Measurements from ENCODE around the gene B3GALT2. TPM values are rescaled to one million over a fixed set of nuclear protein-coding genes. Genes with fewer than 3 reads are reported as not detected.

Gene B3GALT2
- total RNA-seq, 1 donor from 2014 or later: not detected

DNA sequence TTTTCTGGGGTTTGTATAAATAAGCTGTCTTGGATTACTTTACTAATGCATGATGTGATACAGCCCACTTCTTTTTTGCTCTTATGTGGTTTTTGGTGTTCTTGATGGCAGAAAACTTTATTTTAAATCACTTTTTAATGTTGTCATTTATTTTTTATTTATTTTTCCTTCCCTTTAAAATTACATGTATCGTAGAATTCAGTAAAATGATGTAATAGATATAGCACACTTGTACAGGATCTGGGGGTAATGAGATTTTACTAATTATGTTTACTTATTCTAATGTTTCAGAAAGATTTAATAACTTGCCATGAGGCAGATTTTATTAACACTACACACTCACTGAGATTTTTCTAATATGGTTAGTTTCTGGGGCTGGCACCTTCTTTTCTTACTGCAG lies 701 bp upstream of the B3GALT2 start:
- DNase-seq (ENCODE audit: low spot score in 2 of 2): no peak
- Histone ChIP-seq H3K9me3 (no peaks in the 10 kb centered on the region), H3K27me3 (no peaks in the 10 kb centered on the region), H3K4me3 (peak overlapping the region in 1 of 2 donors; percentile 54), H3K36me3 (no peaks in the 10 kb centered on the region), H3K4me1 (peaks cover 0 to 22% of the 10 kb centered on the region in 2 donors), H3K27ac (peak overlapping the region in 1 of 2 donors; percentile 49)
- TF ChIP-seq, protein P1, sequence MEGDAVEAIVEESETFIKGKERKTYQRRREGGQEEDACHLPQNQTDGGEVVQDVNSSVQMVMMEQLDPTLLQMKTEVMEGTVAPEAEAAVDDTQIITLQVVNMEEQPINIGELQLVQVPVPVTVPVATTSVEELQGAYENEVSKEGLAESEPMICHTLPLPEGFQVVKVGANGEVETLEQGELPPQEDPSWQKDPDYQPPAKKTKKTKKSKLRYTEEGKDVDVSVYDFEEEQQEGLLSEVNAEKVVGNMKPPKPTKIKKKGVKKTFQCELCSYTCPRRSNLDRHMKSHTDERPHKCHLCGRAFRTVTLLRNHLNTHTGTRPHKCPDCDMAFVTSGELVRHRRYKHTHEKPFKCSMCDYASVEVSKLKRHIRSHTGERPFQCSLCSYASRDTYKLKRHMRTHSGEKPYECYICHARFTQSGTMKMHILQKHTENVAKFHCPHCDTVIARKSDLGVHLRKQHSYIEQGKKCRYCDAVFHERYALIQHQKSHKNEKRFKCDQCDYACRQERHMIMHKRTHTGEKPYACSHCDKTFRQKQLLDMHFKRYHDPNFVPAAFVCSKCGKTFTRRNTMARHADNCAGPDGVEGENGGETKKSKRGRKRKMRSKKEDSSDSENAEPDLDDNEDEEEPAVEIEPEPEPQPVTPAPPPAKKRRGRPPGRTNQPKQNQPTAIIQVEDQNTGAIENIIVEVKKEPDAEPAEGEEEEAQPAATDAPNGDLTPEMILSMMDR (IDR thresholded peaks at IDR 0.05): no peak
- intact Hi-C loops (cut with DNase I): no loop called here

DNA sequence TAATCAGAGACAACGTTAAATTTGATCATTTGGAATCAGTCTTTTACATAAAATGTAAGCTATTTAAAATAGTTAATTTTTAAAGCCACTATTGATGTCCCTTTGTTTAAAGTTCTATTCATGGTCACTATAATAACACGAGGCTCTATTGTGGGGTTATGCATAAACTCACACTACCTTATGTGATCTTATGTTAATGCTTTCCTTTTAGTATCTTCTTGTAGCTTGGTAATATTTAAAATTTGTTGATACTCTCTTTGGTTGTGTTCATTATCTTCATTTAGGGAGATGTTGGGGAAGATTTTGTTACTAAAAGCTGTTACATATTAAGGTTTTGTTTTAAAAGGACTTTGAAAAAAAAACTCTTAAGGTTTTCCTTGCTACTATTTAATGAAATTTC lies 1.2 kb downstream of the B3GALT2 start:
- H3K27me3 ChIP-seq: no peaks in the 10 kb centered on the region
- TF ChIP-seq, protein P1 (IDR thresholded peaks at IDR 0.05): no peak
- H3K9me3 ChIP-seq: no peaks in the 10 kb centered on the region
- DNase-seq (ENCODE audit: low spot score in 2 of 2): no peak
- peaks cover 0 to 35% of the 10 kb centered on the region in 2 donors for H3K4me1 ChIP-seq
- H3K36me3 ChIP-seq: no peaks in the 10 kb centered on the region
- intact Hi-C loops (cut with DNase I): no loop called here
- H3K27ac ChIP-seq: no peak overlapping the region
- H3K4me3 ChIP-seq: peak overlapping the region in 1 of 2 donors; percentile 54

DNA sequence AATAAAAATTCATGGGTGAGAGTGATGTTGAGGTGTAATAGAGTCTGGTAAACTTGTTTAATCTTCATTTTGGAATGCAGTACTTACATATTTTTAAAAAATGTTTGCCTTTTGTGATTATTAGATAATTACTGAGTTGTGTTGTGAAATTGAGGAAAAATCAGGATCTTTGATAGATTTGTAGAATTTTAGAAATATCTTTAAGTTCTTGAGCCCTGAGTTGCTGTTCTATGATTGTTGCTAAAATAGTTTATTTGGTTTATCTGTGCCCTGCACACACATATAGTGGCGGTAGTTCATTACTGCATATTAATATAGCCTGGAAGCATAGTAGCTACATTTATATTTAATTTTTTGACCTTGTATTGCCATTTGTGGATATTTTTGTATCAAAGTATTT lies 1.6 kb downstream of the B3GALT2 start:
- Histone ChIP-seq H3K36me3 (no peaks in the 10 kb centered on the region), H3K4me1 (peaks cover 0 to 35% of the 10 kb centered on the region in 2 donors), H3K27ac (no peak overlapping the region), H3K27me3 (no peaks in the 10 kb centered on the region), H3K4me3 (no peak overlapping the region), H3K9me3 (no peaks in the 10 kb centered on the region)
- DNase-seq (ENCODE audit: low spot score in 2 of 2): no peak
- intact Hi-C loops (cut with DNase I): no loop called here
- TF ChIP-seq, protein P1 (IDR thresholded peaks at IDR 0.05): no peak

DNA sequence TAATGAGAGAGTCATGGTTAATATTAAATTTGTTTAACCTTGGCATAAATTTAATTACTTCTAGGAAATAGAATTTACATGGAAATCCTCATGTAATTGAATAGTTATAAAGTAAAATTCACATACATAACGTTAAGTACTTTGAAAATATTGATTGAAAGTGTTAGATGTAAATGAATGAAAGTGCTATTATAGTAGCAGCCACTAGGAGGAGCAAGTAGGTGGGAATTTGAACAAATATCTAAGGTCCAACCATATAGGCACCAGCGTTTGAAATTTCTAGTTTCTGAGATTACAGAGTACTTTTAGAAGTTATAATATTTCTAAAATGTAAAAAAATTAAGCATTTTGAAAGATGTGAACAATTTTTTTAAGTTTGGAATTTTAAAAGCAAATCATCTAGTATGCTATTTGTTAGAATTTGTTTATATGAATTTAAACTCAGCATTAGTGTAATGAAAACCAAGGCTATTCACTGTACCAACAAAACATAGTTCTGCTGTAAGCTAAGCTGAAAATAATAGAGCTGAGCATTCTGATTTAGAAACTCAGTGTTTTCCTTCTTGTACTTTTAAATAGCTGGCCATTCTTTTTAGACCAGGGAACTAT lies 3.3 kb downstream of the B3GALT2 start:
- Histone ChIP-seq H3K4me1 (peaks cover 0 to 29% of the 10 kb centered on the region in 2 donors), H3K27ac (no peak overlapping the region), H3K36me3 (no peaks in the 10 kb centered on the region), H3K9me3 (no peaks in the 10 kb centered on the region), H3K27me3 (no peaks in the 10 kb centered on the region), H3K4me3 (peak overlapping the region in 1 of 2 donors; percentile 24)
- TF ChIP-seq, protein P1 (IDR thresholded peaks at IDR 0.05): peak; percentile 33 to 78 (median 70)
- intact Hi-C loops (cut with DNase I): no loop called here
- DNase-seq (ENCODE audit: low spot score in 2 of 2): no peak

DNA sequence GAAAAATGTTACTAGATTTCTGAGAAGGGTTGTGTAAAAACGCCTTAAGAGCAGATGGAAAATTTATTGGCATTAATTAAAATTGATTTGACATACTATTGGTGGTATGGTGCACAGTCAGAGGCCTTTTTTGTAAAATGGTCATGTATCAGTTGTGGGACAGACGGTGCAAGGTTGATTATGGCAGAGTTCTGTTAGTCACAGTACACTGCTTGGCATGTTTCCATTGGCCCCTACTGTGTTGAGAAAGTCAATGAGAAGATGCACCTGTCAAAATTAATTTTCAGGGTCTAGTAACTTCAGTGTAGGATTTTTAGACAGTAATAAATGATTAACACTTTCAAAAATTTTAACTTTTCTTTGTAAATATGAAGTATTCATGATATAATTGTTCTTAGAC lies 4.4 kb downstream of the B3GALT2 start:
- H3K4me1 ChIP-seq: peaks cover 0 to 20% of the 10 kb centered on the region in 2 donors
- H3K9me3 ChIP-seq: no peaks in the 10 kb centered on the region
- intact Hi-C loops (cut with DNase I): no loop called here
- H3K27ac ChIP-seq: no peak overlapping the region
- no peak overlapping the region for H3K4me3 ChIP-seq
- DNase-seq (ENCODE audit: low spot score in 2 of 2): no peak
- no peaks in the 10 kb centered on the region for H3K36me3 ChIP-seq
- TF ChIP-seq, protein P1 (IDR thresholded peaks at IDR 0.05): no peak
- H3K27me3 ChIP-seq: no peaks in the 10 kb centered on the region

Measured in ascending aorta (tissue), 2 donors.